ENCODE measurements around the gene CABP4.

DNA sequence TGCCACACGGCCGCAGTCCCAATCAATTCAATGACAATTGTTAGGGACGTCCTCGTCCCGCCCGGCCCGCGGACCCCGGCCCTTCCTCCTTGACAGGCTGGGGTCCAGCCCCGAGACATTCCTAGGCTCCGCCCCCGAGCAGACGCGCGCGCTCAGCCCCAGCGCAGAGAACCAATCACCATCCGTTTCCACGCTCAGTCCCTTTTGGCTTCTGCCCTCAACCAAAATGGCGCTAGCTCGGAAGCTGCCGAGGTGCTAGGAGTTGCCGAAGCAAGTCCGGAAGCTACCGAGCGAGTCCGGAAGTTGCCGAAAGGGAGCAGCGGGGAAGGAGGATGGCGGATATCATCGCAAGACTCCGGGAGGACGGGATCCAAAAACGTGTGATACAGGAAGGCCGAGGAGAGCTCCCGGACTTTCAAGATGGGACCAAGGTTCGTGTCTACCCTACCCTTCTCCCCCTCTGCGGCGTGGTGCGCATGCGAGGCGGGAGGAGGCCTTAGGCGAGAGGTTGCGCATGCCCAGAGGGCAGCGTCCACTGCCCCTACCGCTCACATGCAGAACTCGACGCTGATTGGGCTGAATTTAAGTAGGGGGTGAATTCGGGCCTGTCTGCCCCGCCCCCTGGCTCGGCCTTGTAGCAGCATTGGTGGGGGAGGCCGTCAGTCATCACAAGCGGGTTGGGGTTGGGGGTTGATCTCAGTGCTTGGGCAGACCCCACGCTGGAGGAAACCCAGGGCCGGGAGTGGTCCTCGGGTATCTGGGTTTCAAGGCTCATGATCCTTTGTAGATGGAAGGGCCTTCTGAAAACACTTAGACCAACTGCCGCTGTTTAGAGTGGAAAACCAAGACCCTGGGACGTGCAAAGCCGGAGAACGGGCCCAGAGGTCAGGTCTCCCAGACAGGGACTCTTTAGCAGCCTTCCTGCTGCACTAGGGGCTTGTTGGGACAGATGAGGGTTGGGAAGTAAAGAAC is 28.0 kb downstream of the CABP4 start, which contains the start of gene AIP:
- TF ChIP-seq, protein P1, sequence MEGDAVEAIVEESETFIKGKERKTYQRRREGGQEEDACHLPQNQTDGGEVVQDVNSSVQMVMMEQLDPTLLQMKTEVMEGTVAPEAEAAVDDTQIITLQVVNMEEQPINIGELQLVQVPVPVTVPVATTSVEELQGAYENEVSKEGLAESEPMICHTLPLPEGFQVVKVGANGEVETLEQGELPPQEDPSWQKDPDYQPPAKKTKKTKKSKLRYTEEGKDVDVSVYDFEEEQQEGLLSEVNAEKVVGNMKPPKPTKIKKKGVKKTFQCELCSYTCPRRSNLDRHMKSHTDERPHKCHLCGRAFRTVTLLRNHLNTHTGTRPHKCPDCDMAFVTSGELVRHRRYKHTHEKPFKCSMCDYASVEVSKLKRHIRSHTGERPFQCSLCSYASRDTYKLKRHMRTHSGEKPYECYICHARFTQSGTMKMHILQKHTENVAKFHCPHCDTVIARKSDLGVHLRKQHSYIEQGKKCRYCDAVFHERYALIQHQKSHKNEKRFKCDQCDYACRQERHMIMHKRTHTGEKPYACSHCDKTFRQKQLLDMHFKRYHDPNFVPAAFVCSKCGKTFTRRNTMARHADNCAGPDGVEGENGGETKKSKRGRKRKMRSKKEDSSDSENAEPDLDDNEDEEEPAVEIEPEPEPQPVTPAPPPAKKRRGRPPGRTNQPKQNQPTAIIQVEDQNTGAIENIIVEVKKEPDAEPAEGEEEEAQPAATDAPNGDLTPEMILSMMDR (IDR thresholded peaks at IDR 0.05): no peak
- TF ChIP-seq ZFX (IDR thresholded peaks at IDR 0.05; ENCODE audit: borderline replicate concordance): no peak
